HEK293T (cell line): ENCODE data around the gene MTM1.

Experiments
- ARNT ChIP-seq: fragments of 450-650 bp; IDR thresholded peaks from 2 replicates; pipeline ENCODE4 v1.6.1; 2017; ENCODE audit warnings: mild to moderate bottlenecking
- BHLHE40 ChIP-seq: fragments of 450-650 bp; IDR thresholded peaks from 2 replicates; pipeline ENCODE4 v1.6.1; 2016; ENCODE audit warnings: mild to moderate bottlenecking, moderate library complexity, borderline replicate concordance
- ELF4 ChIP-seq: fragments of 450-650 bp; IDR thresholded peaks from 2 replicates; pipeline ENCODE4 v1.6.1; 2017; ENCODE audit warnings: antibody characterized with exemption
- FOXA1 ChIP-seq: fragments of 450-650 bp; IDR thresholded peaks from 2 replicates; pipeline ENCODE4 v1.6.1; 2016; ENCODE audit warnings: mild to moderate bottlenecking
- FOXK2 ChIP-seq: fragments of 450-650 bp; IDR thresholded peaks from 2 replicates; pipeline ENCODE4 v1.6.1; 2016; ENCODE audit warnings: mild to moderate bottlenecking
- FOXM1 ChIP-seq: fragments of 450-650 bp; IDR thresholded peaks from 2 replicates; pipeline ENCODE4 v1.6.1; 2017; ENCODE audit warnings: mild to moderate bottlenecking, borderline replicate concordance
- HDGF ChIP-seq: fragments of 450-650 bp; IDR thresholded peaks from 2 replicates; pipeline ENCODE4 v1.6.1; 2017; ENCODE audit warnings: antibody characterized with exemption, borderline replicate concordance
- SP1 ChIP-seq: fragments of 450-650 bp; IDR thresholded peaks from 2 replicates; pipeline ENCODE4 v1.6.1; 2017
- TARDBP ChIP-seq: fragments of 450-650 bp; IDR thresholded peaks from 2 replicates; pipeline ENCODE4 v1.6.1; 2016
- TF ChIP-seq, protein P1 (sequence below): fragments of 450-650 bp; IDR thresholded peaks from 2 replicates; pipeline ENCODE4 v1.6.1; 2016

- TF ChIP-seq SP1 (no peak), ELF4 (no peak), FOXK2 (no peak), BHLHE40 (no peak), ARNT (no peak), FOXA1 (no peak), FOXM1 (no peak), TARDBP (no peak), HDGF (no peak)
- TF ChIP-seq, protein P1, sequence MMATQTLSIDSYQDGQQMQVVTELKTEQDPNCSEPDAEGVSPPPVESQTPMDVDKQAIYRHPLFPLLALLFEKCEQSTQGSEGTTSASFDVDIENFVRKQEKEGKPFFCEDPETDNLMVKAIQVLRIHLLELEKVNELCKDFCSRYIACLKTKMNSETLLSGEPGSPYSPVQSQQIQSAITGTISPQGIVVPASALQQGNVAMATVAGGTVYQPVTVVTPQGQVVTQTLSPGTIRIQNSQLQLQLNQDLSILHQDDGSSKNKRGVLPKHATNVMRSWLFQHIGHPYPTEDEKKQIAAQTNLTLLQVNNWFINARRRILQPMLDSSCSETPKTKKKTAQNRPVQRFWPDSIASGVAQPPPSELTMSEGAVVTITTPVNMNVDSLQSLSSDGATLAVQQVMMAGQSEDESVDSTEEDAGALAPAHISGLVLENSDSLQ, result no peak
Observed at GRCh38 chrX:150531467-150531866, 37.0 kb upstream of the MTM1 start.
